ENCODE data around the gene GPI. TPM values are rescaled to one million over a fixed set of nuclear protein-coding genes. Genes with fewer than 3 reads are reported as not detected.

GPI gene
- total and polyA plus RNA-seq, 9 of the 15 experiments (the other 6 are each of a cell fraction or from before 2014, with no cell fraction given), result 88.3 to 358 (median 122) TPM

DNA sequence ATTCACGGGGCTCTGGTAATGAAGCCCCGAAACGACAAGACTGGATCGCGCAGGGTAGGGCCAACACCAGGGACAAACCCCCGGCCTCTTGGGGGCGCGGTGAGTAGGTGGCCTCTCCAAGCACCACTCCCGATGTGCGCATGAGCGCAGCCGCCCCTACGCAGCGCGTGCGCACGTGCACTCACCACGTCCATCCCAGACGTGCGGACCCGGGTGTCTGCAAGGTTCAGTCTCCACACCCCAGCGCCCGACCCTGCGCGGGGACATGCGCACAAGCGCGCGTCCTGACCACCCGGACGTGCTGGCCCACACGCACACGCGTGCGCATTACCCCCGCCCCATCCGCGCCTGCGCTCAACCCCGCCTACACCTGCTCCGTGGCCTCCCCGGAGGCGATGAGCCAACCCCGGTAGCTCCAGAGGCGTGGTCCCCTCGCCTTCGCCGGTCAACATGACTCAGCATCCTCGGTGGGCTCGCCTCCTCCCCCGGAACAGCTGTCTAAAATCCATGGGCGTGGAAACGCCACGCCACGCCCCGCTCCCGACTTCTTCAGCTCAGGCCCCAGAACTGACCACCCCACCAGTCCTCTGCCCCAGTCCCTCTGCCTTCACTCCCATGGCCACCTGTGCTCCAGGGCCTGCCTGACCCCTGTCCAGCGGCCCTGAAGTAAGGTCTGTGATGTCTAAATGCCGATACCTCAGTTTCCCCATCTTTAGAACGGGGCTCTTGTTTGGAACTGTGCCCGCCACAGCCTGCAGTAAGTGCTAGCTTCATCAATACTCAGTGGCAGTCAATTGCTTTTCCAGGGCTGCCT is 5.6 kb upstream of the GPI start (continued):
- TF ChIP-seq, protein P1, sequence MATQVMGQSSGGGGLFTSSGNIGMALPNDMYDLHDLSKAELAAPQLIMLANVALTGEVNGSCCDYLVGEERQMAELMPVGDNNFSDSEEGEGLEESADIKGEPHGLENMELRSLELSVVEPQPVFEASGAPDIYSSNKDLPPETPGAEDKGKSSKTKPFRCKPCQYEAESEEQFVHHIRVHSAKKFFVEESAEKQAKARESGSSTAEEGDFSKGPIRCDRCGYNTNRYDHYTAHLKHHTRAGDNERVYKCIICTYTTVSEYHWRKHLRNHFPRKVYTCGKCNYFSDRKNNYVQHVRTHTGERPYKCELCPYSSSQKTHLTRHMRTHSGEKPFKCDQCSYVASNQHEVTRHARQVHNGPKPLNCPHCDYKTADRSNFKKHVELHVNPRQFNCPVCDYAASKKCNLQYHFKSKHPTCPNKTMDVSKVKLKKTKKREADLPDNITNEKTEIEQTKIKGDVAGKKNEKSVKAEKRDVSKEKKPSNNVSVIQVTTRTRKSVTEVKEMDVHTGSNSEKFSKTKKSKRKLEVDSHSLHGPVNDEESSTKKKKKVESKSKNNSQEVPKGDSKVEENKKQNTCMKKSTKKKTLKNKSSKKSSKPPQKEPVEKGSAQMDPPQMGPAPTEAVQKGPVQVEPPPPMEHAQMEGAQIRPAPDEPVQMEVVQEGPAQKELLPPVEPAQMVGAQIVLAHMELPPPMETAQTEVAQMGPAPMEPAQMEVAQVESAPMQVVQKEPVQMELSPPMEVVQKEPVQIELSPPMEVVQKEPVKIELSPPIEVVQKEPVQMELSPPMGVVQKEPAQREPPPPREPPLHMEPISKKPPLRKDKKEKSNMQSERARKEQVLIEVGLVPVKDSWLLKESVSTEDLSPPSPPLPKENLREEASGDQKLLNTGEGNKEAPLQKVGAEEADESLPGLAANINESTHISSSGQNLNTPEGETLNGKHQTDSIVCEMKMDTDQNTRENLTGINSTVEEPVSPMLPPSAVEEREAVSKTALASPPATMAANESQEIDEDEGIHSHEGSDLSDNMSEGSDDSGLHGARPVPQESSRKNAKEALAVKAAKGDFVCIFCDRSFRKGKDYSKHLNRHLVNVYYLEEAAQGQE (IDR thresholded peaks at IDR 0.05; ENCODE audit: borderline replicate concordance), result peak; percentile 32; the same call in 1 of the 2 replicates
- TF ChIP-seq, protein P1 (CRISPR knock-in tag; IDR thresholded peaks at IDR 0.05; ENCODE audit: low read depth), result no peak
- TF ChIP-seq MTA3 (IDR thresholded peaks at IDR 0.05; ENCODE audit: borderline replicate concordance) (peak; percentile 51; the same call in 1 of the 2 replicates), RREB1 (CRISPR knock-in tag; IDR thresholded peaks at IDR 0.05) (no peak), PPARD (CRISPR knock-in tag; IDR thresholded peaks at IDR 0.05) (no peak), ZBTB43 (CRISPR knock-in tag; IDR thresholded peaks at IDR 0.05) (no peak; the same call in 1 of the 2 replicates), SP1 (CRISPR knock-in tag; IDR thresholded peaks at IDR 0.05) (peak; percentile 96), MYNN (IDR thresholded peaks at IDR 0.05) (peak; percentile 73; the same call in 1 of the 2 replicates), MYNN (CRISPR knock-in tag; IDR thresholded peaks at IDR 0.05) (no peak), ETV1 (tag; conservative IDR thresholded peaks at IDR 0.05; ENCODE audit: low read depth) (no peak)

Data from K562 (cell line).